Breast epithelium (tissue), 4 donors: ENCODE results near the gene HERPUD2. TPM values are rescaled to one million over a fixed set of nuclear protein-coding genes. Genes with fewer than 3 reads are reported as not detected.

ENCODE experiments used
- DNase-seq, 2 donors: peaks; one replicate each; pipeline ENCODE4 v3.0.0-alpha.2; 2019; ENCODE audit warnings: low spot score in 2 of 2
- H3K27ac ChIP-seq, 2 donors: fragments of 200-600 bp; sonication (generic) in 1 of 2; one replicate each; pipeline ENCODE4 v1.5.1; 2016 to 2019; ENCODE audit warnings: mild to moderate bottlenecking in 1 of 2
- H3K27me3 ChIP-seq, 2 donors: fragments of 200-600 bp; sonication (generic) in 1 of 2; one replicate each; pipeline versions ENCODE4 v1.5.1 to v1.6.0; 2017 to 2019; ENCODE audit warnings: control low read depth in 1 of 2, mild to moderate bottlenecking in 1 of 2
- H3K36me3 ChIP-seq: fragments of 200-600 bp; one replicate; pipeline ENCODE4 v1.5.1; 2019
- H3K4me1 ChIP-seq, 2 donors: fragments of 200-600 bp; sonication (generic); one replicate each; pipeline ENCODE4 v1.5.1; 2016 to 2019; ENCODE audit warnings: control low read depth in 1 of 2
- H3K4me3 ChIP-seq, 3 donors: fragments of 200-600 bp; sonication (generic); 1 replicate in 2 of 3; 2 replicates in 1 of 3; pipeline ENCODE4 v1.5.1; 2016 to 2019; ENCODE audit warnings: mild to moderate bottlenecking in 3 of 3, moderate library complexity in 2 of 3
- H3K9me3 ChIP-seq, 2 donors: fragments of 200-600 bp; sonication (generic) in 1 of 2; one replicate each; pipeline ENCODE4 v1.5.1; 2016 to 2019; ENCODE audit warnings: control low read depth in 1 of 2
- POLR2A ChIP-seq: fragments of 450-650 bp; IDR thresholded peaks from one replicate; pipeline ENCODE4 v1.6.1; 2016; ENCODE audit warnings: antibody characterized with exemption, mild to moderate bottlenecking, moderate library complexity
- POLR2AphosphoS5 ChIP-seq, 3 donors: sonication (generic); formaldehyde crosslinking; IDR thresholded peaks; one replicate each; pipeline ENCODE4 v1.6.1; 2017; ENCODE audit warnings: antibody characterized with exemption in 3 of 3
- intact Hi-C: fragments of 100-400 bp; cut with DNase I; formaldehyde crosslinking; loops from one replicate; pipeline ENCODE4 v1.15.1; 2023; ENCODE audit warnings: low total_unique reads
- total RNA-seq, 3 donors: library from RNA; depleted of rRNA; stranded (reverse); fragments of >200 nt; gene quantifications; one replicate each; pipeline ENCODE4 v1.1.0, GENCODE V29; 2016
- TF ChIP-seq, protein P1 (sequence below), 3 donors: fragments of 450-650 bp; IDR thresholded peaks; one replicate each; pipeline ENCODE4 v1.5.1; 2016 to 2017; ENCODE audit warnings: antibody characterized with exemption in 3 of 3, mild to moderate bottlenecking in 3 of 3, moderate library complexity in 3 of 3

Gene HERPUD2
- total RNA-seq, 3 donors from 2014 or later: 31.1 to 39.7 (median 35.4) TPM

DNA sequence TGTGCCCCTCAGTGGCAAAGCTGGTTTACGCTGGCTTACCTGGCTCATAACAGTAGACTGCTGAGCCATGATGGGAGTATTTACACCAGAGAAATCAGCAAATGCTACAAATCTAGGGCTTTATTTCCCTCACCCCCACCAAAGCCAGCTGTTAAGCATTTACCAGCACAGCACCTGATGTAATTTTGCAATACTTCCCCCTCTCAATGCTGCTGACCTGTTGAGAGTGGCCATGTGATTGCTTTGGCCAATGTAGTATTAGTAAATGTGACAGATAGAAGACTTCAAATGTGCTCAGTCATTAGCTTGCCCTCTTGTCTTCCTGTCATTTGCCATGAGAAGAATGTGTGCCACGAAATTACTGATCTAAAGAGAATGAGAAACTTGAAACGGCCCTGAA, 46.6 kb downstream of the HERPUD2 start:
- no peak overlapping the region for H3K4me3 ChIP-seq
- no peaks in the 10 kb centered on the region for H3K27me3 ChIP-seq
- H3K9me3 ChIP-seq: peaks cover 0 to 4% of the 10 kb centered on the region in 2 donors
- TF ChIP-seq, protein P1, sequence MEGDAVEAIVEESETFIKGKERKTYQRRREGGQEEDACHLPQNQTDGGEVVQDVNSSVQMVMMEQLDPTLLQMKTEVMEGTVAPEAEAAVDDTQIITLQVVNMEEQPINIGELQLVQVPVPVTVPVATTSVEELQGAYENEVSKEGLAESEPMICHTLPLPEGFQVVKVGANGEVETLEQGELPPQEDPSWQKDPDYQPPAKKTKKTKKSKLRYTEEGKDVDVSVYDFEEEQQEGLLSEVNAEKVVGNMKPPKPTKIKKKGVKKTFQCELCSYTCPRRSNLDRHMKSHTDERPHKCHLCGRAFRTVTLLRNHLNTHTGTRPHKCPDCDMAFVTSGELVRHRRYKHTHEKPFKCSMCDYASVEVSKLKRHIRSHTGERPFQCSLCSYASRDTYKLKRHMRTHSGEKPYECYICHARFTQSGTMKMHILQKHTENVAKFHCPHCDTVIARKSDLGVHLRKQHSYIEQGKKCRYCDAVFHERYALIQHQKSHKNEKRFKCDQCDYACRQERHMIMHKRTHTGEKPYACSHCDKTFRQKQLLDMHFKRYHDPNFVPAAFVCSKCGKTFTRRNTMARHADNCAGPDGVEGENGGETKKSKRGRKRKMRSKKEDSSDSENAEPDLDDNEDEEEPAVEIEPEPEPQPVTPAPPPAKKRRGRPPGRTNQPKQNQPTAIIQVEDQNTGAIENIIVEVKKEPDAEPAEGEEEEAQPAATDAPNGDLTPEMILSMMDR (IDR thresholded peaks at IDR 0.05): no peak
- TF ChIP-seq POLR2A (no peak), POLR2AphosphoS5 (IDR thresholded peaks at IDR 0.05) (no peak)
- intact Hi-C loops: no loop called here
- peaks cover 0 to 6% of the 10 kb centered on the region in 2 donors for H3K4me1 ChIP-seq
- H3K27ac ChIP-seq: no peak overlapping the region
- no peaks in the 10 kb centered on the region for H3K36me3 ChIP-seq
- no peak for DNase-seq

DNA sequence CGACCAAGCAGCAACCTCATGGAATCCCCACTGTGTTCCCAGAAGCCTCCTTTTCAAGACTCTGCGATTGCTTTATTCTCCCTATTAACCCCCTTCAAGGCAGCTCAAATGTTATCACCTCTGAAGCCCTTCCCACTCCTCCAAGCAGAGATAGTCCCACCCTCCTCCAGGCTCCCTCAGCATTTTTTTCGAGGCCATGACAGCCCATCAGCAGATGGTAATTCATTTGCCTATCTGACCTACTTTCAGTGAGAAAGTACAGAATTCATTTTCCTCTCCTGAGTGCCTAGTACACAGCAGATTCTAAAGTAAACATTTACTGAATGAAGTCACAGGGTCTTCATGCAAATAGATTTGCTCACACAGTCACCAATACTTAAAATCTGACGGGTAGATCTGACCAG, 47.8 kb downstream of the HERPUD2 start:
- no peak for DNase-seq
- H3K4me3 ChIP-seq: no peak overlapping the region
- no peaks in the 10 kb centered on the region for H3K27me3 ChIP-seq
- no peaks in the 10 kb centered on the region for H3K9me3 ChIP-seq
- peak overlapping the region in 1 of 2 donors; percentile 26 for H3K27ac ChIP-seq
- intact Hi-C loops: no loop called here
- H3K36me3 ChIP-seq: no peaks in the 10 kb centered on the region
- TF ChIP-seq POLR2A: no peak
- TF ChIP-seq POLR2AphosphoS5 (IDR thresholded peaks at IDR 0.05): no peak
- TF ChIP-seq, protein P1 (IDR thresholded peaks at IDR 0.05): no peak
- peaks cover 0 to 6% of the 10 kb centered on the region in 2 donors for H3K4me1 ChIP-seq

DNA sequence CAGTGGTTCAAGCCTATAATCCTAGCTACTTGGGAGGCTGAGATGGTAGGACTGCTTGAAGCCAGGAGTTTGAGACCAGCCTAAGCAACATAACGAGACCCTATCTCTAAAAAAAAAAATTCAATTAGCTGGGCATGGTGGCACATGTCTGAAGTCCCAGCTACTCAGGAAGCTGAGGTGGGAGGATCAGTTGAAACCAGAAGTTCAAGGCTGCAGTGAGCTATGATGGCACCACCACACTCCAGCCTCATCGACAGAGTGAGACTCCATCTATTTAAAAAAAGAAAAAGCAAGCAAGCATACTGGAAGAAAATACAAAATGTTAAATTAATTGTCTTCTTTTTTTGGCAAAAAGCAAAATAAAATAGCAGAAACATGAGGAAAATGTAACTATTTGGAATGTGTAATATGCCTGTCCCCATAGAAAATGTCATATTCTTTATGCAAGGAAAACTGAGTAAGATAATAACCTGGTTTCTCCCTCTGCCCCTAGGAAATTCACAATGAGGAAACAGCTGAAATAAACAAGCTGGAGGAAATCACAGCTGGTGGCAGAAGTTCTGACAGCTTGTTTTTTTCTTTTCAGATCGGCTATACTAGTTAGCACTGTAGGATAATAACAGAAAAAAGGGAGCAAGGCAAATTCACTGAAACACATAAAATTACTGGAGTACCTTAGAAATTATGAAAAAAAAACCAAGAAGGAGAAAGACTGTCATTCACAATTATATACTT, 48.5 kb downstream of the HERPUD2 start:
- no peaks in the 10 kb centered on the region for H3K36me3 ChIP-seq
- no peaks in the 10 kb centered on the region for H3K9me3 ChIP-seq
- no peak overlapping the region for H3K4me3 ChIP-seq
- no peak overlapping the region for H3K27ac ChIP-seq
- TF ChIP-seq, protein P1 (IDR thresholded peaks at IDR 0.05): no peak
- TF ChIP-seq POLR2A (no peak), POLR2AphosphoS5 (IDR thresholded peaks at IDR 0.05) (no peak)
- DNase-seq: no peak
- H3K27me3 ChIP-seq: no peaks in the 10 kb centered on the region
- intact Hi-C loops: no loop called here
- peaks cover 0 to 6% of the 10 kb centered on the region in 2 donors for H3K4me1 ChIP-seq

DNA sequence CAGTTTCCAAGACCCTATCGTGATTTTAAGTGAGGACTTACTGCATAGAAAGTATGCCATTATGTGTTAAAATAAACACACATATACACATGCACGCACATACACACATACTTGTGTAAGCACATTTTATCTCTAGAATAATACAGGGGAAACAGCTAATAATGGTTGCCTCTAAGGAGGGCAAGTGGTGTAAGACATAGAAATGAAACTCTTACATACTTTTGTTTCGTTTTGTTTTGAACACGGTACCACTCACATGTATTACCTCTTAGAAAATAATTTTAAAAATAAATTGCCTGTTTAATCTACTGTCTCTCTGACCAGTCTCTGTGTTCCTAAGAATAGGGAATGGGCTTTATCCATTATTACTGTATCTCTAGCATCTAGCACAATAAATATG, 49.2 kb downstream of the HERPUD2 start:
- Histone ChIP-seq H3K4me3 (no peak overlapping the region), H3K27me3 (no peaks in the 10 kb centered on the region), H3K27ac (peak overlapping the region in 1 of 2 donors; percentile 4), H3K9me3 (no peaks in the 10 kb centered on the region), H3K36me3 (no peaks in the 10 kb centered on the region), H3K4me1 (peaks cover 0 to 6% of the 10 kb centered on the region in 2 donors)
- intact Hi-C loops: no loop called here
- DNase-seq: no peak
- TF ChIP-seq, protein P1 (IDR thresholded peaks at IDR 0.05): no peak
- TF ChIP-seq POLR2AphosphoS5 (IDR thresholded peaks at IDR 0.05): no peak
- no peak for TF ChIP-seq POLR2A
